ENCODE measurements around the gene ROR1.

DNA sequence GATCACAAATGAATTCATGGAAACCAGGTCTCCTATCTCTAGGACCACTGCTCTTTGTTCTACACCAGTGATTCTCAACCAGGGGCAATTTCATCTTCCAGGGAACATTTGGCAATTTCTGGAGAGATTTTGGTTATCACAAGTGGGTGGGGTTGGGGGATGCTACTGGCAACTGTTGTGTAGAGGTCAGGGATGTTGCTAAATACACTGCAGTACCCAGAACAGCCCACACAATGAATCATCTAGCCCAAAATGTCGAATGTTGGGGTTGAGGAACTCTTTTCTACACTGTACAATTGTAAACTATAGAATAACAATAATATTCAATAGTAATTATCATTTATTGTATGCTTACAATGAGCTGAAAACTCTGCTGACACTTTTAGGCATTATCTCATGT is 373.9 kb downstream of the ROR1 start:
- TF ChIP-seq POLR2A (IDR thresholded peaks at IDR 0.05), result no peak
- TF ChIP-seq, protein P1, sequence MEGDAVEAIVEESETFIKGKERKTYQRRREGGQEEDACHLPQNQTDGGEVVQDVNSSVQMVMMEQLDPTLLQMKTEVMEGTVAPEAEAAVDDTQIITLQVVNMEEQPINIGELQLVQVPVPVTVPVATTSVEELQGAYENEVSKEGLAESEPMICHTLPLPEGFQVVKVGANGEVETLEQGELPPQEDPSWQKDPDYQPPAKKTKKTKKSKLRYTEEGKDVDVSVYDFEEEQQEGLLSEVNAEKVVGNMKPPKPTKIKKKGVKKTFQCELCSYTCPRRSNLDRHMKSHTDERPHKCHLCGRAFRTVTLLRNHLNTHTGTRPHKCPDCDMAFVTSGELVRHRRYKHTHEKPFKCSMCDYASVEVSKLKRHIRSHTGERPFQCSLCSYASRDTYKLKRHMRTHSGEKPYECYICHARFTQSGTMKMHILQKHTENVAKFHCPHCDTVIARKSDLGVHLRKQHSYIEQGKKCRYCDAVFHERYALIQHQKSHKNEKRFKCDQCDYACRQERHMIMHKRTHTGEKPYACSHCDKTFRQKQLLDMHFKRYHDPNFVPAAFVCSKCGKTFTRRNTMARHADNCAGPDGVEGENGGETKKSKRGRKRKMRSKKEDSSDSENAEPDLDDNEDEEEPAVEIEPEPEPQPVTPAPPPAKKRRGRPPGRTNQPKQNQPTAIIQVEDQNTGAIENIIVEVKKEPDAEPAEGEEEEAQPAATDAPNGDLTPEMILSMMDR (IDR thresholded peaks at IDR 0.05), result no peak
- no peak for TF ChIP-seq POLR2AphosphoS5 (IDR thresholded peaks at IDR 0.05)
